Neural cell (in vitro differentiated cells): ENCODE data around the gene MYL1. TPM values are rescaled to one million over a fixed set of nuclear protein-coding genes. Genes with fewer than 3 reads are reported as not detected.

Experiments used
- H2AFZ ChIP-seq: fragments of 200-600, 300-800 bp; sonication (generic), shearing (Covaris generic); 2 replicates; pipeline ENCODE4 v1.6.0; 2014; ENCODE audit warnings: low read depth, mild to moderate bottlenecking, antibody characterized with exemption, low read length, moderate library complexity
- H3F3A ChIP-seq: fragments of 200-600 bp; shearing (Covaris generic); 2 replicates; pipeline ENCODE4 v1.6.1; 2016; ENCODE audit warnings: mild to moderate bottlenecking, moderate library complexity, mixed read lengths, antibody characterized with exemption, low read length; ENCODE audit not compliant: insufficient read depth, poor library complexity, severe bottlenecking
- H3K27ac ChIP-seq: fragments of 200-600, 300-800 bp; sonication (generic), shearing (Covaris generic); 2 replicates; pipeline ENCODE4 v1.5.1; 2014; ENCODE audit warnings: mild to moderate bottlenecking, low read length, moderate library complexity
- H3K27me3 ChIP-seq: fragments of 300-800, 200-600 bp; sonication (generic), shearing (Covaris generic); 2 replicates; pipeline ENCODE4 v1.6.0; 2014; ENCODE audit warnings: mild to moderate bottlenecking, low read depth, low read length, moderate library complexity; ENCODE audit not compliant: insufficient read depth
- H3K36me3 ChIP-seq: fragments of 300-800, 200-600 bp; sonication (generic), shearing (Covaris generic); 2 replicates; pipeline ENCODE4 v1.5.1; 2014; ENCODE audit warnings: mild to moderate bottlenecking, antibody characterized with exemption, low read length, moderate library complexity; ENCODE audit not compliant: insufficient read depth
- H3K4me2 ChIP-seq: fragments of 300-800, 200-600 bp; sonication (generic), shearing (Covaris generic); 2 replicates; pipeline ENCODE4 v1.6.0; 2014; ENCODE audit warnings: mild to moderate bottlenecking, low read length
- H3K4me3 ChIP-seq: fragments of 300-800, 200-600 bp; sonication (generic), shearing (Covaris generic); 2 replicates; pipeline ENCODE4 v1.5.1; 2014; ENCODE audit warnings: mild to moderate bottlenecking, low read length, moderate library complexity
- H3K79me2 ChIP-seq: fragments of 200-600 bp; shearing (Covaris generic); replicated peaks from 2 replicates; pipeline ENCODE4 v1.6.0; 2014; ENCODE audit warnings: mild to moderate bottlenecking, low read length, moderate library complexity; ENCODE audit not compliant: insufficient read depth
- H3K9ac ChIP-seq: fragments of 300-800, 200-600 bp; sonication (generic), shearing (Covaris generic); 2 replicates; pipeline ENCODE4 v1.6.1; 2016; ENCODE audit warnings: mild to moderate bottlenecking, low read length, mixed read lengths
- H3K9me2 ChIP-seq: fragments of 200-600 bp; shearing (Covaris generic); 2 replicates; pipeline ENCODE4 v1.6.1; 2016; ENCODE audit warnings: mild to moderate bottlenecking, low read length, mixed read lengths; ENCODE audit not compliant: insufficient read depth
- H3K9me3 ChIP-seq: fragments of 200-600, 300-800 bp; sonication (generic), shearing (Covaris generic); 2 replicates; pipeline ENCODE4 v1.6.1; 2016; ENCODE audit warnings: mild to moderate bottlenecking, mixed run types, low read length, moderate library complexity, mixed read lengths
- H4K20me1 ChIP-seq: fragments of 200-600 bp; shearing (Covaris generic); 2 replicates; pipeline ENCODE4 v1.6.1; 2016; ENCODE audit warnings: mild to moderate bottlenecking, mixed run types; ENCODE audit not compliant: insufficient read depth
- EP300 ChIP-seq: fragments of 450-650 bp; conservative IDR thresholded peaks from 2 replicates; pipeline ENCODE4 v1.6.1; 2014; ENCODE audit warnings: antibody characterized with exemption, mild to moderate bottlenecking, moderate library complexity; ENCODE audit not compliant: poor library complexity, severe bottlenecking
- EZH2 ChIP-seq: fragments of 200-600, 300-800 bp; shearing (Covaris generic), sonication (generic); IDR thresholded peaks from 2 replicates; pipeline ENCODE4 v1.6.1; 2014; ENCODE audit warnings: antibody characterized with exemption, low read length, borderline replicate concordance, mild to moderate bottlenecking; ENCODE audit not compliant: insufficient read depth, poor library complexity, severe bottlenecking
- MXI1 ChIP-seq: fragments of 450-650 bp; conservative IDR thresholded peaks from 2 replicates; pipeline ENCODE4 v1.6.1; 2014; ENCODE audit warnings: antibody characterized with exemption, mild to moderate bottlenecking; ENCODE audit not compliant: poor library complexity, severe bottlenecking
- POLR2AphosphoS5 ChIP-seq: IDR thresholded peaks from 2 replicates; pipeline ENCODE4 v1.6.1; 2012
- RAD21 ChIP-seq: fragments of 450-650 bp; conservative IDR thresholded peaks from 2 replicates; pipeline ENCODE4 v1.6.1; 2014; ENCODE audit warnings: antibody characterized with exemption, mild to moderate bottlenecking, moderate library complexity
- SMC3 ChIP-seq: fragments of 450-650 bp; conservative IDR thresholded peaks from 2 replicates; pipeline ENCODE4 v1.6.1; 2014; ENCODE audit warnings: antibody characterized with exemption, mild to moderate bottlenecking, moderate library complexity; ENCODE audit not compliant: poor library complexity
- TAF1 ChIP-seq: IDR thresholded peaks from 2 replicates; pipeline ENCODE4 v1.6.1; 2012; ENCODE audit warnings: low read depth
- polyA plus RNA-seq: library from polyadenylated mRNA; depleted of rRNA; stranded (reverse); fragments of >200 nt; gene quantifications from 2 replicates; pipeline ENCODE4 v1.2.3, GENCODE V29; 2014
- TF ChIP-seq, protein P1 (sequence below): fragments of 450-650 bp; IDR thresholded peaks from 2 replicates; pipeline ENCODE4 v1.5.1; 2014; ENCODE audit warnings: antibody characterized with exemption, mild to moderate bottlenecking, moderate library complexity; ENCODE audit not compliant: poor library complexity, severe bottlenecking
- TF ChIP-seq, protein P2 (sequence below): IDR thresholded peaks from 2 replicates; pipeline ENCODE4 v1.6.1; 2012; ENCODE audit warnings: borderline replicate concordance

MYL1 gene
- polyA plus RNA-seq, 1 donor from 2014 or later, result not detected

GRCh38 chr2:210263841-210264240 is 51.1 kb downstream of the MYL1 start:
- Histone ChIP-seq H4K20me1 (no peaks in the 10 kb centered on the region), H3K9ac (no peak overlapping the region), H2AFZ (no peak overlapping the region), H3F3A (no peaks in the 10 kb centered on the region), H3K79me2 (no peaks in the 10 kb centered on the region), H3K27me3 (no peaks in the 10 kb centered on the region), H3K27ac (no peak overlapping the region), H3K9me3 (no peaks in the 10 kb centered on the region), H3K4me3 (no peak overlapping the region), H3K4me2 (no peak overlapping the region), H3K36me3 (no peaks in the 10 kb centered on the region), H3K9me2 (no peaks in the 10 kb centered on the region)
- TF ChIP-seq, protein P1, sequence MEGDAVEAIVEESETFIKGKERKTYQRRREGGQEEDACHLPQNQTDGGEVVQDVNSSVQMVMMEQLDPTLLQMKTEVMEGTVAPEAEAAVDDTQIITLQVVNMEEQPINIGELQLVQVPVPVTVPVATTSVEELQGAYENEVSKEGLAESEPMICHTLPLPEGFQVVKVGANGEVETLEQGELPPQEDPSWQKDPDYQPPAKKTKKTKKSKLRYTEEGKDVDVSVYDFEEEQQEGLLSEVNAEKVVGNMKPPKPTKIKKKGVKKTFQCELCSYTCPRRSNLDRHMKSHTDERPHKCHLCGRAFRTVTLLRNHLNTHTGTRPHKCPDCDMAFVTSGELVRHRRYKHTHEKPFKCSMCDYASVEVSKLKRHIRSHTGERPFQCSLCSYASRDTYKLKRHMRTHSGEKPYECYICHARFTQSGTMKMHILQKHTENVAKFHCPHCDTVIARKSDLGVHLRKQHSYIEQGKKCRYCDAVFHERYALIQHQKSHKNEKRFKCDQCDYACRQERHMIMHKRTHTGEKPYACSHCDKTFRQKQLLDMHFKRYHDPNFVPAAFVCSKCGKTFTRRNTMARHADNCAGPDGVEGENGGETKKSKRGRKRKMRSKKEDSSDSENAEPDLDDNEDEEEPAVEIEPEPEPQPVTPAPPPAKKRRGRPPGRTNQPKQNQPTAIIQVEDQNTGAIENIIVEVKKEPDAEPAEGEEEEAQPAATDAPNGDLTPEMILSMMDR, result no peak

DNA sequence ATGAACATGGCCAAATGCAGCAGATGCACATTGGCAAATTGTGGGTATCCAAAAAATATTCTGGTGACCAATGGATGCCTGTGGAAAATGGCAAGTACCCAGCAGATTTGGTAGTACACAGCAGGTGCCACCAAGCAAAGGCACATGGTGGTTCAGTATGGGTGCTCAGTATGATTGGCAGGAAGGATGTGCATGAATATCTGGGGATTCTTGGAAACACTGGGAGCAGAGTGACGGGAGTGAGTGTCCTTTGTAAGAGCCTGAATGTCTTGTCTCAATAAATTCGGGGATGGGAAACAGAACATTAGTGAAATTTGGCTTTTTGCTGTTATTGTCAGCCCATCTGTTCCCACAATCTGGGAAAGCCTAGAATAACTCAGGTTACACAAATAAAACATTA is 52.9 kb downstream of the MYL1 start:
- H3K36me3 ChIP-seq, result no peaks in the 10 kb centered on the region
- H2AFZ ChIP-seq, result no peak overlapping the region
- H3K4me3 ChIP-seq, result no peak overlapping the region
- H3K9me2 ChIP-seq, result no peaks in the 10 kb centered on the region
- H3K79me2 ChIP-seq, result no peaks in the 10 kb centered on the region
- no peak for TF ChIP-seq SMC3
- TF ChIP-seq, protein P1, result no peak
- no peak for TF ChIP-seq EP300
- TF ChIP-seq, protein P2, sequence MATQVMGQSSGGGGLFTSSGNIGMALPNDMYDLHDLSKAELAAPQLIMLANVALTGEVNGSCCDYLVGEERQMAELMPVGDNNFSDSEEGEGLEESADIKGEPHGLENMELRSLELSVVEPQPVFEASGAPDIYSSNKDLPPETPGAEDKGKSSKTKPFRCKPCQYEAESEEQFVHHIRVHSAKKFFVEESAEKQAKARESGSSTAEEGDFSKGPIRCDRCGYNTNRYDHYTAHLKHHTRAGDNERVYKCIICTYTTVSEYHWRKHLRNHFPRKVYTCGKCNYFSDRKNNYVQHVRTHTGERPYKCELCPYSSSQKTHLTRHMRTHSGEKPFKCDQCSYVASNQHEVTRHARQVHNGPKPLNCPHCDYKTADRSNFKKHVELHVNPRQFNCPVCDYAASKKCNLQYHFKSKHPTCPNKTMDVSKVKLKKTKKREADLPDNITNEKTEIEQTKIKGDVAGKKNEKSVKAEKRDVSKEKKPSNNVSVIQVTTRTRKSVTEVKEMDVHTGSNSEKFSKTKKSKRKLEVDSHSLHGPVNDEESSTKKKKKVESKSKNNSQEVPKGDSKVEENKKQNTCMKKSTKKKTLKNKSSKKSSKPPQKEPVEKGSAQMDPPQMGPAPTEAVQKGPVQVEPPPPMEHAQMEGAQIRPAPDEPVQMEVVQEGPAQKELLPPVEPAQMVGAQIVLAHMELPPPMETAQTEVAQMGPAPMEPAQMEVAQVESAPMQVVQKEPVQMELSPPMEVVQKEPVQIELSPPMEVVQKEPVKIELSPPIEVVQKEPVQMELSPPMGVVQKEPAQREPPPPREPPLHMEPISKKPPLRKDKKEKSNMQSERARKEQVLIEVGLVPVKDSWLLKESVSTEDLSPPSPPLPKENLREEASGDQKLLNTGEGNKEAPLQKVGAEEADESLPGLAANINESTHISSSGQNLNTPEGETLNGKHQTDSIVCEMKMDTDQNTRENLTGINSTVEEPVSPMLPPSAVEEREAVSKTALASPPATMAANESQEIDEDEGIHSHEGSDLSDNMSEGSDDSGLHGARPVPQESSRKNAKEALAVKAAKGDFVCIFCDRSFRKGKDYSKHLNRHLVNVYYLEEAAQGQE, result no peak
- no peak for TF ChIP-seq TAF1
- TF ChIP-seq MXI1, result no peak
- TF ChIP-seq RAD21, result no peak
- TF ChIP-seq EZH2, result no peak
- TF ChIP-seq POLR2AphosphoS5, result no peak
- no peak overlapping the region for H3K27ac ChIP-seq
- no peaks in the 10 kb centered on the region for H4K20me1 ChIP-seq
- H3K4me2 ChIP-seq, result no peak overlapping the region
- no peaks in the 10 kb centered on the region for H3K9me3 ChIP-seq
- no peaks in the 10 kb centered on the region for H3K27me3 ChIP-seq
- no peaks in the 10 kb centered on the region for H3F3A ChIP-seq
- no peak overlapping the region for H3K9ac ChIP-seq
